Mammary epithelial cell (primary cell): ENCODE results near the gene CD8B2.

Experiments
- EZH2 ChIP-seq: IDR thresholded peaks from 2 replicates; pipeline ENCODE4 v1.6.1; 2012; ENCODE audit warnings: low read length, inconsistent platforms, borderline replicate concordance
- TF ChIP-seq, protein P1 (sequence below), 2 donors: IDR thresholded peaks in 1 of 2; conservative IDR thresholded peaks in 1 of 2; 2 replicates each; pipeline ENCODE4 v1.5.1; 2011 to 2012; ENCODE audit warnings: inconsistent platforms in 2 of 2, low read length in 2 of 2, mild to moderate bottlenecking in 2 of 2, control low read depth in 1 of 2, low read depth in 1 of 2; ENCODE audit not compliant: insufficient read depth in 1 of 2; ENCODE audit errors: extremely low read depth in 1 of 2

GRCh38 chr2:106561803-106562202 lies 74.6 kb downstream of the CD8B2 start:
- no peak for TF ChIP-seq EZH2
- TF ChIP-seq, protein P1, sequence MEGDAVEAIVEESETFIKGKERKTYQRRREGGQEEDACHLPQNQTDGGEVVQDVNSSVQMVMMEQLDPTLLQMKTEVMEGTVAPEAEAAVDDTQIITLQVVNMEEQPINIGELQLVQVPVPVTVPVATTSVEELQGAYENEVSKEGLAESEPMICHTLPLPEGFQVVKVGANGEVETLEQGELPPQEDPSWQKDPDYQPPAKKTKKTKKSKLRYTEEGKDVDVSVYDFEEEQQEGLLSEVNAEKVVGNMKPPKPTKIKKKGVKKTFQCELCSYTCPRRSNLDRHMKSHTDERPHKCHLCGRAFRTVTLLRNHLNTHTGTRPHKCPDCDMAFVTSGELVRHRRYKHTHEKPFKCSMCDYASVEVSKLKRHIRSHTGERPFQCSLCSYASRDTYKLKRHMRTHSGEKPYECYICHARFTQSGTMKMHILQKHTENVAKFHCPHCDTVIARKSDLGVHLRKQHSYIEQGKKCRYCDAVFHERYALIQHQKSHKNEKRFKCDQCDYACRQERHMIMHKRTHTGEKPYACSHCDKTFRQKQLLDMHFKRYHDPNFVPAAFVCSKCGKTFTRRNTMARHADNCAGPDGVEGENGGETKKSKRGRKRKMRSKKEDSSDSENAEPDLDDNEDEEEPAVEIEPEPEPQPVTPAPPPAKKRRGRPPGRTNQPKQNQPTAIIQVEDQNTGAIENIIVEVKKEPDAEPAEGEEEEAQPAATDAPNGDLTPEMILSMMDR (conservative IDR thresholded peaks at IDR 0.05 in 1 of 2, IDR thresholded peaks at IDR 0.05 in 1 of 2; ENCODE audit: extremely low read depth in 1 of 2, insufficient read depth in 1 of 2, low read depth in 1 of 2, low read length in 2 of 2) = no peak
